IMR-90 (cell line): ENCODE data around the gene ARRB1. TPM values are rescaled to one million over a fixed set of nuclear protein-coding genes. Genes with fewer than 3 reads are reported as not detected.

ENCODE experiments used
- ATAC-seq: fragments of 200-7000 bp; cut with Tn5 transposase; 2 replicates; pipeline ENCODE4 v1.9.1; 2020; ENCODE audit warnings: low read depth, mild to moderate bottlenecking, moderate library complexity
- BruUV-seq: library from RNA; stranded (reverse); fragments of 400-500 nt; replicated peaks from 2 replicates; lab custom pipeline; 2021; lab: Mats Ljungman, UMichigan
- CTCF ChIA-PET: fragments of 300-600 bp; formaldehyde crosslinking; extraction: SDS; loops from one replicate; lab custom pipeline; 2021; ENCODE audit warnings: antibody characterized with exemption; lab: Yijun Ruan, JAX
- POLR2A ChIA-PET: fragments of 300-600 bp; sonication (Branson Sonifier 250); formaldehyde crosslinking; loops from one replicate; lab custom pipeline; 2022; ENCODE audit warnings: antibody characterized with exemption; ENCODE audit not compliant: unreplicated experiment; lab: Charles Lee
- DNase-seq: peaks from one replicate; pipeline ENCODE4 v3.0.0; 2013
- H2AFZ ChIP-seq: replicated peaks from 2 replicates; pipeline ENCODE3; 2013; ENCODE audit warnings: low read length, mild to moderate bottlenecking; ENCODE audit not compliant: poor library complexity
- H2AK5ac ChIP-seq: 2 replicates; pipeline ENCODE4 v1.6.1; 2013; ENCODE audit warnings: low read depth, low read length, inconsistent platforms
- H2AK9ac ChIP-seq: replicated peaks from 2 replicates; pipeline ENCODE3; 2013; ENCODE audit warnings: mild to moderate bottlenecking, low read depth, low read length, moderate library complexity; ENCODE audit not compliant: poor library complexity
- H2BK120ac ChIP-seq: 2 replicates; pipeline ENCODE4 v1.6.1; 2013; ENCODE audit warnings: low read depth, low read length, inconsistent platforms
- H2BK15ac ChIP-seq: 3 replicates; pipeline ENCODE4 v1.6.1; 2013; ENCODE audit warnings: low read depth, low read length, inconsistent platforms
- H2BK20ac ChIP-seq: 2 replicates; pipeline ENCODE4 v1.6.1; 2013; ENCODE audit warnings: low read depth, mild to moderate bottlenecking, inconsistent platforms, low read length, moderate library complexity
- H2BK5ac ChIP-seq: 2 replicates; pipeline ENCODE4 v1.6.1; 2013; ENCODE audit warnings: mild to moderate bottlenecking, low read depth, low read length, inconsistent platforms; ENCODE audit not compliant: poor library complexity, severe bottlenecking
- H3K14ac ChIP-seq: replicated peaks from 2 replicates; pipeline ENCODE4 v1.6.1; 2013; ENCODE audit warnings: low read depth, low read length, inconsistent platforms
- H3K18ac ChIP-seq: 2 replicates; pipeline ENCODE4 v1.6.1; 2013; ENCODE audit warnings: low read depth, low read length, control low read depth
- H3K23ac ChIP-seq: 2 replicates; pipeline ENCODE4 v1.6.1; 2013; ENCODE audit warnings: low read depth, low read length, inconsistent platforms
- H3K27ac ChIP-seq: 2 replicates; pipeline ENCODE4 v1.5.1; 2013; ENCODE audit warnings: mild to moderate bottlenecking, control low read depth, low read length; ENCODE audit not compliant: insufficient read depth
- H3K27me3 ChIP-seq: 2 replicates; pipeline ENCODE4 v1.6.1; 2013; ENCODE audit warnings: low read length; ENCODE audit not compliant: control insufficient read depth, insufficient read depth
- H3K36me3 ChIP-seq: 2 replicates; pipeline ENCODE4 v1.6.1; 2013; ENCODE audit warnings: low read length, mixed read lengths; ENCODE audit not compliant: control insufficient read depth, insufficient read depth
- H3K4ac ChIP-seq: 2 replicates; pipeline ENCODE4 v1.6.1; 2013; ENCODE audit warnings: low read depth, low read length, inconsistent platforms
- H3K4me1 ChIP-seq: 2 replicates; pipeline ENCODE4 v1.6.1; 2013; ENCODE audit warnings: low read length, mixed read lengths; ENCODE audit not compliant: control insufficient read depth, insufficient read depth
- H3K4me2 ChIP-seq: 2 replicates; pipeline ENCODE4 v1.6.1; 2013; ENCODE audit warnings: low read depth, mild to moderate bottlenecking, control low read depth, low read length, moderate library complexity
- H3K4me3 ChIP-seq: 2 replicates; pipeline ENCODE4 v1.5.1; 2013; ENCODE audit warnings: low read depth, mild to moderate bottlenecking, control low read depth, low read length, moderate library complexity; ENCODE audit not compliant: insufficient read depth
- H3K56ac ChIP-seq: 2 replicates; pipeline ENCODE4 v1.6.1; 2013; ENCODE audit warnings: low read length, inconsistent platforms; ENCODE audit not compliant: insufficient read depth; ENCODE audit errors: extremely low read depth
- H3K79me1 ChIP-seq, 2 experiments: 2 replicates each; pipeline ENCODE4 v1.6.1; 2013; ENCODE audit warnings: low read length in 2 of 2, inconsistent platforms in 1 of 2, low read depth in 1 of 2
- H3K9ac ChIP-seq: 2 replicates; pipeline ENCODE4 v1.6.1; 2013; ENCODE audit warnings: low read depth, low read length, control low read depth
- H3K9me1 ChIP-seq: 2 replicates; pipeline ENCODE4 v1.6.1; 2013; ENCODE audit warnings: low read length, inconsistent platforms; ENCODE audit not compliant: insufficient read depth
- H3K9me3 ChIP-seq: 2 replicates; pipeline ENCODE4 v1.6.1; 2013; ENCODE audit warnings: low read length; ENCODE audit not compliant: control insufficient read depth, insufficient read depth
- H4K20me1 ChIP-seq: 2 replicates; pipeline ENCODE4 v1.6.1; 2013; ENCODE audit warnings: low read length, inconsistent platforms; ENCODE audit not compliant: insufficient read depth
- H4K5ac ChIP-seq: 2 replicates; pipeline ENCODE4 v1.6.1; 2013; ENCODE audit warnings: mild to moderate bottlenecking, low read depth, low read length, control low read depth
- H4K8ac ChIP-seq, 2 experiments: 2 replicates each; pipeline ENCODE4 v1.6.1; 2013; ENCODE audit warnings: low read depth in 2 of 2, low read length in 2 of 2, control low read depth in 1 of 2, inconsistent platforms in 1 of 2
- H4K91ac ChIP-seq: 2 replicates; pipeline ENCODE4 v1.6.1; 2013; ENCODE audit warnings: low read depth, low read length, inconsistent platforms; ENCODE audit not compliant: insufficient read depth
- BHLHE40 ChIP-seq: fragments of 150-350 bp; IDR thresholded peaks from 2 replicates; pipeline ENCODE4 v1.6.1; 2016; ENCODE audit warnings: mild to moderate bottlenecking, low read depth, low read length
- CHD1 ChIP-seq: IDR thresholded peaks from 2 replicates; pipeline ENCODE4 v1.6.1; 2012; ENCODE audit warnings: low read depth, low read length, improper control_type of control experiment
- FOS ChIP-seq: fragments of 150-350 bp; IDR thresholded peaks from 2 replicates; pipeline ENCODE4 v1.6.1; 2016; ENCODE audit warnings: low read depth, low read length
- MAFK ChIP-seq: IDR thresholded peaks from 2 replicates; pipeline ENCODE4 v1.6.1; 2012; ENCODE audit warnings: low read depth, low read length, improper control_type of control experiment
- MAZ ChIP-seq: IDR thresholded peaks from 2 replicates; pipeline ENCODE4 v1.6.1; 2012; ENCODE audit warnings: low read depth, mild to moderate bottlenecking, low read length, improper control_type of control experiment, moderate library complexity, borderline replicate concordance
- MXI1 ChIP-seq: IDR thresholded peaks from 2 replicates; pipeline ENCODE4 v1.6.1; 2012; ENCODE audit warnings: low read depth, mild to moderate bottlenecking, low read length, moderate library complexity, borderline replicate concordance
- NFE2L2 ChIP-seq: fragments of 150-350 bp; IDR thresholded peaks from 2 replicates; pipeline ENCODE4 v1.6.1; 2016; ENCODE audit warnings: low read depth, mild to moderate bottlenecking, low read length
- POLR2A ChIP-seq: IDR thresholded peaks from 2 replicates; pipeline ENCODE4 v1.6.1; 2012; ENCODE audit warnings: mild to moderate bottlenecking, low read depth, low read length
- RAD21 ChIP-seq: IDR thresholded peaks from 2 replicates; pipeline ENCODE4 v1.6.1; 2012; ENCODE audit warnings: low read length, improper control_type of control experiment
- RCOR1 ChIP-seq: IDR thresholded peaks from 2 replicates; pipeline ENCODE4 v1.6.1; 2012; ENCODE audit warnings: mild to moderate bottlenecking, low read length, improper control_type of control experiment; ENCODE audit not compliant: insufficient replicate concordance
- RFX5 ChIP-seq: IDR thresholded peaks from 2 replicates; pipeline ENCODE4 v1.8.0; 2012; ENCODE audit warnings: low read depth, mild to moderate bottlenecking, low read length, moderate library complexity
- SMC3 ChIP-seq: fragments of 150-350 bp; IDR thresholded peaks from 2 replicates; pipeline ENCODE4 v1.6.1; 2016; ENCODE audit warnings: low read depth, mild to moderate bottlenecking, antibody characterized with exemption, low read length, moderate library complexity
- WGBS, 2 experiments: methylation state at CpG; one replicate each; pipeline versions ENCODE4 v1.1.5 to v1.1.7; 2013; ENCODE audit warnings: missing lambda C conversion rate in 2 of 2; ENCODE audit not compliant: insufficient read length in 1 of 2; ENCODE audit errors: extremely low coverage in 2 of 2; 5-methylcytosine and 5-hydroxymethylcytosine counted together
- dilution Hi-C: fragments of 300-500 bp; cut with HindIII; formaldehyde crosslinking; loops from one replicate; pipeline ENCODE4 v1.14.3; 2018; ENCODE audit warnings: low sequenced_read_pairs; ENCODE audit not compliant: unreplicated experiment
- in situ Hi-C: fragments of 300-500 bp; cut with MboI; formaldehyde crosslinking; loops from 3 replicates; pipeline ENCODE4 v1.14.3; 2019; ENCODE audit warnings: low sequenced_read_pairs, inconsistent platforms, mixed read lengths
- intact Hi-C: fragments of 100-400 bp; cut with micrococcal nuclease; formaldehyde crosslinking; loops from 2 replicates; pipeline ENCODE4 v1.10.0; 2022
- polyA plus RNA-seq, 3 experiments: library from polyadenylated mRNA; depleted of rRNA; stranded (reverse); fragments of >200 nt; gene quantifications; 2 replicates each; pipeline ENCODE4 v1.2.3, GENCODE V29; 2012; ENCODE audit warnings: low replicate concordance in 1 of 3
- total RNA-seq: library from RNA; depleted of rRNA; stranded (reverse); fragments of >200 nt; gene quantifications from 2 replicates; pipeline ENCODE4 v1.2.3, GENCODE V29; 2012
- TF ChIP-seq, protein P1 (sequence below): conservative IDR thresholded peaks from 2 replicates; pipeline ENCODE4 v1.5.1; 2012; ENCODE audit warnings: mild to moderate bottlenecking, low read depth, low read length, improper control_type of control experiment
- TF ChIP-seq, protein P2 (sequence below): fragments of 150-350 bp; IDR thresholded peaks from 2 replicates; pipeline ENCODE4 v1.6.1; 2016; ENCODE audit warnings: low read depth, mild to moderate bottlenecking, low read length, moderate library complexity, borderline replicate concordance

ARRB1 gene
- total and polyA plus RNA-seq, 2 of the 4 experiments (the other 2 are of a cell fraction): 11.0 to 17.4 TPM

DNA sequence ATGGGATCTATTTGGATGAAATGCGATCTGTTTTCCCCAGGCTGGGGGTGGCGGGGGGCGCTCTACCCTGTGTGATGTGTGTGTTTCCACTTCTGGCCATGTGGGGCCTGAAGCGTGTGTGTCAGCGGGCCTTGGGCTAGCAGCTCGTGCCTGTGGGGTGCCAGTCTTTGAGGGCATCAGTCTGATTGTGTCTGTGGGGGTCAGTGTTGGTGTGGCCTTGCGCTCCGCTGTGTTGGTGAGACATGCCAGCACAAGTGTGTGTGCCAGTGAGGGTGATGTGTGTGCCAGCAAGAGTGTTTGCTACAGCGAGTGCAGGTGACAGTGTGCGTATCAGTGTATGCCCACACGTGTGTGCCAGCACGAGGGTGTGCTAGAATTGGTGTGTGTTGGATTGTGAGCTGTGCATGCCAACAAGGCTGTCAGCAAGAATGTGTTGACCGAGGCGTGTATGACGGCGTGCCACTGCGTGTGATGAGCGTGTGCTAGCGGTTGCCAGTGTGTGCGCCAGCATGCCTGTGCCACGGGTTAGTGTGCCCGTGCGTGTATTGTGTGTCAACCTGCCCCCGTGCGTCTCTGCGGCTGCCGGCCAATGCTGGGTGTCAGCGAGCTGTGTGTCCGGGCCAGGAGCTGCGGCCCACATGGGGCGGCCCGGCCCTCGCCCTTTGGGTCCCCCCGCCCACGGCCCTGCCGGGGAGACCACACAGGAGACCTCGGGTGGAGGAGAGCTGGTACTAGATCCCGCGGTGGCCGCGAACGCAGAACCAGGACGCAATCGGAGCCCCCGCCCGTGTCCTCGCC lies 519 bp downstream of the ARRB1 start:
- H3K4ac ChIP-seq: peak overlapping the region; percentile 67
- ATAC-seq (peak; percentile 8), DNase-seq (peak; percentile 46)
- peak overlapping the region; percentile 5 for H3K9ac ChIP-seq
- dilution Hi-C loops: no loop called here
- peak overlapping the region; percentile 95 for H2AK9ac ChIP-seq
- H2AFZ ChIP-seq: peak overlapping the region; percentile 92
- H2BK15ac ChIP-seq: peak overlapping the region; percentile 4; the same call in 1 of the 3 replicates
- CTCF ChIA-PET: interaction anchor here (1.0 kb wide), 1 partner anchor 11 kb away, joined by 4 read pairs; no protein-coding TSS in a partner anchor
- H3K56ac ChIP-seq: no peak overlapping the region
- H3K4me3 ChIP-seq: peak overlapping the region; percentile 68
- 4% methylated on average over 36 of the region's 47 CpGs; no CpG with 5 or more reads in 1 of the 2 experiments for WGBS, 2 experiments
- peak overlapping the region; percentile 49 for H3K27ac ChIP-seq
- H3K14ac ChIP-seq: peak overlapping the region; percentile 84
- H4K20me1 ChIP-seq: peaks cover 20% of the 10 kb centered on the region
- POLR2A ChIA-PET: no interaction called here
- H3K9me1 ChIP-seq: peaks cover 28% of the 10 kb centered on the region
- H4K8ac ChIP-seq: peak overlapping the region in 1 of 2 experiments; percentile 59; a peak in 2 of 4 replicates
- peak overlapping the region; percentile 28 for H2BK5ac ChIP-seq
- H4K5ac ChIP-seq: peak overlapping the region; percentile 77; the same call in 1 of the 2 replicates
- H3K4me1 ChIP-seq: peaks cover 39% of the 10 kb centered on the region
- peak overlapping the region; percentile 81 for H3K18ac ChIP-seq
- peaks cover 4% of the 10 kb centered on the region for H3K27me3 ChIP-seq
- in situ Hi-C loops: no loop called here
- peak overlapping the region; percentile 44 for H4K91ac ChIP-seq
- peak overlapping the region; percentile 6; the same call in 1 of the 2 replicates for H2BK20ac ChIP-seq
- intact Hi-C loops: no loop called here
- peak overlapping the region; percentile 95 for H3K23ac ChIP-seq
- H3K36me3 ChIP-seq: no peaks in the 10 kb centered on the region
- BruUV-seq: no TSS peak
- H3K9me3 ChIP-seq: no peaks in the 10 kb centered on the region
- H2AK5ac ChIP-seq: peak overlapping the region; percentile 99
- H3K79me1 ChIP-seq: peaks cover 0 to 28% of the 10 kb centered on the region in 2 experiments; a peak in 2 of 4 replicates
- H3K4me2 ChIP-seq: peak overlapping the region; percentile 100
- H2BK120ac ChIP-seq: peak overlapping the region; percentile 44
- no peak for TF ChIP-seq FOS
- no peak for TF ChIP-seq RCOR1
- no peak for TF ChIP-seq RAD21
- TF ChIP-seq RFX5: no peak
- TF ChIP-seq POLR2A: no peak
- TF ChIP-seq, protein P1, sequence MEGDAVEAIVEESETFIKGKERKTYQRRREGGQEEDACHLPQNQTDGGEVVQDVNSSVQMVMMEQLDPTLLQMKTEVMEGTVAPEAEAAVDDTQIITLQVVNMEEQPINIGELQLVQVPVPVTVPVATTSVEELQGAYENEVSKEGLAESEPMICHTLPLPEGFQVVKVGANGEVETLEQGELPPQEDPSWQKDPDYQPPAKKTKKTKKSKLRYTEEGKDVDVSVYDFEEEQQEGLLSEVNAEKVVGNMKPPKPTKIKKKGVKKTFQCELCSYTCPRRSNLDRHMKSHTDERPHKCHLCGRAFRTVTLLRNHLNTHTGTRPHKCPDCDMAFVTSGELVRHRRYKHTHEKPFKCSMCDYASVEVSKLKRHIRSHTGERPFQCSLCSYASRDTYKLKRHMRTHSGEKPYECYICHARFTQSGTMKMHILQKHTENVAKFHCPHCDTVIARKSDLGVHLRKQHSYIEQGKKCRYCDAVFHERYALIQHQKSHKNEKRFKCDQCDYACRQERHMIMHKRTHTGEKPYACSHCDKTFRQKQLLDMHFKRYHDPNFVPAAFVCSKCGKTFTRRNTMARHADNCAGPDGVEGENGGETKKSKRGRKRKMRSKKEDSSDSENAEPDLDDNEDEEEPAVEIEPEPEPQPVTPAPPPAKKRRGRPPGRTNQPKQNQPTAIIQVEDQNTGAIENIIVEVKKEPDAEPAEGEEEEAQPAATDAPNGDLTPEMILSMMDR: peak; percentile 8; the same call in 1 of the 2 replicates
- no peak for TF ChIP-seq MAFK
- no peak for TF ChIP-seq MAZ
- TF ChIP-seq MXI1: peak; percentile 62; the same call in 1 of the 2 replicates
- no peak for TF ChIP-seq NFE2L2
- peak; percentile 84 for TF ChIP-seq BHLHE40
- no peak for TF ChIP-seq CHD1
- no peak for TF ChIP-seq SMC3
- TF ChIP-seq, protein P2, sequence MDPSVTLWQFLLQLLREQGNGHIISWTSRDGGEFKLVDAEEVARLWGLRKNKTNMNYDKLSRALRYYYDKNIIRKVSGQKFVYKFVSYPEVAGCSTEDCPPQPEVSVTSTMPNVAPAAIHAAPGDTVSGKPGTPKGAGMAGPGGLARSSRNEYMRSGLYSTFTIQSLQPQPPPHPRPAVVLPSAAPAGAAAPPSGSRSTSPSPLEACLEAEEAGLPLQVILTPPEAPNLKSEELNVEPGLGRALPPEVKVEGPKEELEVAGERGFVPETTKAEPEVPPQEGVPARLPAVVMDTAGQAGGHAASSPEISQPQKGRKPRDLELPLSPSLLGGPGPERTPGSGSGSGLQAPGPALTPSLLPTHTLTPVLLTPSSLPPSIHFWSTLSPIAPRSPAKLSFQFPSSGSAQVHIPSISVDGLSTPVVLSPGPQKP: no peak
